Stomach smooth muscle (tissue), 2 donors: ENCODE data around the gene GOSR1.
"Not testable (repeated sequence)": the region's sequence is repeated elsewhere in the genome, so short reads cannot be mapped to it uniquely, and the experiment has no call there.

Experiments
- H3K27ac ChIP-seq: one replicate; pipeline ENCODE4 v1.7.0; 2013; ENCODE audit warnings: mild to moderate bottlenecking, low read length, inconsistent platforms
- H3K27me3 ChIP-seq, 2 donors: one replicate each; pipeline ENCODE4 v1.7.0; 2013; ENCODE audit warnings: low read length in 2 of 2; ENCODE audit not compliant: insufficient read depth in 2 of 2, control insufficient read depth in 1 of 2
- H3K36me3 ChIP-seq, 2 donors: one replicate each; pipeline ENCODE4 v1.7.0; 2013; ENCODE audit warnings: low read length in 2 of 2; ENCODE audit not compliant: control insufficient read depth in 2 of 2, insufficient read depth in 2 of 2
- H3K4me1 ChIP-seq: one replicate; pipeline ENCODE4 v1.7.0; 2013; ENCODE audit warnings: low read length; ENCODE audit not compliant: control insufficient read depth, insufficient read depth
- H3K4me3 ChIP-seq, 2 donors: one replicate each; pipeline ENCODE4 v1.7.0; 2013; ENCODE audit warnings: low read length in 2 of 2
- H3K9ac ChIP-seq, 2 donors: one replicate each; pipeline ENCODE4 v1.7.0; 2013; ENCODE audit warnings: low read length in 2 of 2, mild to moderate bottlenecking in 1 of 2
- H3K9me3 ChIP-seq, 2 donors: one replicate each; pipeline ENCODE4 v1.7.0; 2013; ENCODE audit warnings: low read length in 2 of 2; ENCODE audit not compliant: control insufficient read depth in 2 of 2
- donor health status: healthy.
- donor health status: Pancreatic carcinoma.

Gene GOSR1

GRCh38 chr17:30554839-30555751, 77.9 kb downstream of the GOSR1 start:
- Histone ChIP-seq H3K4me3 (no peak overlapping the region), H3K4me1 (peaks cover 2% of the 10 kb centered on the region), H3K27me3 (no peaks in the 10 kb centered on the region), H3K36me3 (no peaks in the 10 kb centered on the region), H3K27ac (no peak overlapping the region), H3K9me3 (no peaks in the 10 kb centered on the region), H3K9ac (no peak overlapping the region)

- peaks cover under 1% of the 10 kb centered on the region for H3K4me1 ChIP-seq
- no peak overlapping the region for H3K9ac ChIP-seq
- H3K27ac ChIP-seq: no peak overlapping the region
- no peaks in the 10 kb centered on the region for H3K36me3 ChIP-seq
- H3K4me3 ChIP-seq: no peak overlapping the region
- no peaks in the 10 kb centered on the region for H3K27me3 ChIP-seq
- H3K9me3 ChIP-seq: no peaks in the 10 kb centered on the region
Measured at GRCh38 chr17:30555942-30556341, 78.7 kb downstream of the GOSR1 start.

- H3K4me3 ChIP-seq: no peak overlapping the region
- H3K9me3 ChIP-seq: no peaks in the 10 kb centered on the region
- no peaks in the 10 kb centered on the region for H3K27me3 ChIP-seq
- H3K9ac ChIP-seq: no peak overlapping the region
- no peaks in the 10 kb centered on the region for H3K36me3 ChIP-seq
- H3K4me1 ChIP-seq: no peaks in the 10 kb centered on the region
- H3K27ac ChIP-seq: no peak overlapping the region
Measured at GRCh38 chr17:30556374-30557332, 79.4 kb downstream of the GOSR1 start.

GRCh38 chr17:30557916-30558685, 80.9 kb downstream of the GOSR1 start:
- Histone ChIP-seq H3K27ac (no peak overlapping the region), H3K27me3 (no peaks in the 10 kb centered on the region), H3K4me1 (no peaks in the 10 kb centered on the region), H3K36me3 (no peaks in the 10 kb centered on the region), H3K9me3 (no peaks in the 10 kb centered on the region), H3K9ac (no peak overlapping the region), H3K4me3 (no peak overlapping the region)

- Histone ChIP-seq H3K27me3 (no peaks in the 10 kb centered on the region), H3K9ac (no peak overlapping the region), H3K9me3 (no peaks in the 10 kb centered on the region), H3K36me3 (no peaks in the 10 kb centered on the region), H3K4me3 (no peak overlapping the region), H3K27ac (no peak overlapping the region), H3K4me1 (no peaks in the 10 kb centered on the region)
Measured at GRCh38 chr17:30558686-30559545, 81.7 kb downstream of the GOSR1 start.

- H3K9ac ChIP-seq: no peak overlapping the region
- no peak overlapping the region for H3K4me3 ChIP-seq
- no peaks in the 10 kb centered on the region for H3K9me3 ChIP-seq
- no peaks in the 10 kb centered on the region for H3K36me3 ChIP-seq
- no peak overlapping the region for H3K27ac ChIP-seq
- H3K4me1 ChIP-seq: no peaks in the 10 kb centered on the region
- H3K27me3 ChIP-seq: no peaks in the 10 kb centered on the region
Measured at GRCh38 chr17:30559656-30560055, 82.4 kb downstream of the GOSR1 start.

GRCh38 chr17:30560117-30561026, 83.2 kb downstream of the GOSR1 start:
- not testable (repeated sequence) for H3K4me1 ChIP-seq, H3K4me3 ChIP-seq, H3K36me3 ChIP-seq, H3K9me3 ChIP-seq, H3K27ac ChIP-seq, H3K9ac ChIP-seq, H3K27me3 ChIP-seq

- H3K36me3 ChIP-seq, H3K9me3 ChIP-seq, H3K4me1 ChIP-seq, H3K9ac ChIP-seq, H3K4me3 ChIP-seq, H3K27me3 ChIP-seq, H3K27ac ChIP-seq: not testable (repeated sequence)
Measured at GRCh38 chr17:30561766-30562165, 84.6 kb downstream of the GOSR1 start.

- not testable (repeated sequence) for H3K4me3 ChIP-seq, H3K4me1 ChIP-seq, H3K36me3 ChIP-seq, H3K9ac ChIP-seq, H3K27ac ChIP-seq, H3K9me3 ChIP-seq, H3K27me3 ChIP-seq
Measured at GRCh38 chr17:30563131-30563904, 86.1 kb downstream of the GOSR1 start.
